HG03108 (cell line): ENCODE results near the gene SNRPD2.
"Not testable (repeated sequence)": the region's sequence is repeated elsewhere in the genome, so short reads cannot be mapped to it uniquely, and the experiment has no call there.

Experiments
- ATAC-seq: cut with Tn5 transposase; IDR thresholded peaks from one replicate; pipeline ENCODE4 v1.9.1; 2021; ENCODE audit warnings: moderate library complexity; ENCODE audit not compliant: unreplicated experiment

The SNRPD2 gene

DNA sequence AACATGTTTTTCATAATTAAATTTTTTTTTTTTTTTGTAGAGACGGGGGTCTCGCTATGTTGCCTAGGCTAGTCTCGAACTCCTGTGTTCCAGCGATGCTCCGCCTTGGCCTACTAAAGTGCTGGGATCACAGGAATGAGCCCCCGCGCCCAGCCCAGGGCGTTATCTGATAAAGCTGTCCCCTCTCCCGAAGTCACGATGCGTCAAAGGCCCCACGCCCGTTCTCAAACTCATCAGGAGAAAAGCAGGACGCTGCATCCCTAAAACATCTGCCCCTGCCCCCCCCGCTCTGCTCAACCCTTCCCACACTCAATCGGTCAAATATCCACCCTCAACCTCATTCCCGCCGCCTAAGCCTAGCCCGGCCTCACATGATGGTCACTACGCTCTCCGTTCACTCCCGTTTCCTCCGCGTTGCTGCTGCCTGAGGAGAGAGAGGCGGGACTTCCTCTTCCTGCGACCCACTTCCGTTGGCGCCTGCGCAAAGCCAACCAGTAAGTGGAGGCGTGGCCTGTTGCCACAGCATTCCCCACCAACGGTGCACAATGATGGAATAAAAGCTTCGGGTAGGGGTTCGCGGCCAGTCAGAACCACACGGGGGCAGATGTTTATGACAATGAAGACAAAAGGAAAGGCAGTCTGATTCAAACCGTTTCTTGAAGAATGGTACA, at the start of gene SNRPD2:
Gene SNRPD2 (minus strand): TSS at position 438 of the 671 bp plus-strand sequence. CDS start 65 bp downstream, at position 373.
- peak; percentile 43 for ATAC-seq

DNA sequence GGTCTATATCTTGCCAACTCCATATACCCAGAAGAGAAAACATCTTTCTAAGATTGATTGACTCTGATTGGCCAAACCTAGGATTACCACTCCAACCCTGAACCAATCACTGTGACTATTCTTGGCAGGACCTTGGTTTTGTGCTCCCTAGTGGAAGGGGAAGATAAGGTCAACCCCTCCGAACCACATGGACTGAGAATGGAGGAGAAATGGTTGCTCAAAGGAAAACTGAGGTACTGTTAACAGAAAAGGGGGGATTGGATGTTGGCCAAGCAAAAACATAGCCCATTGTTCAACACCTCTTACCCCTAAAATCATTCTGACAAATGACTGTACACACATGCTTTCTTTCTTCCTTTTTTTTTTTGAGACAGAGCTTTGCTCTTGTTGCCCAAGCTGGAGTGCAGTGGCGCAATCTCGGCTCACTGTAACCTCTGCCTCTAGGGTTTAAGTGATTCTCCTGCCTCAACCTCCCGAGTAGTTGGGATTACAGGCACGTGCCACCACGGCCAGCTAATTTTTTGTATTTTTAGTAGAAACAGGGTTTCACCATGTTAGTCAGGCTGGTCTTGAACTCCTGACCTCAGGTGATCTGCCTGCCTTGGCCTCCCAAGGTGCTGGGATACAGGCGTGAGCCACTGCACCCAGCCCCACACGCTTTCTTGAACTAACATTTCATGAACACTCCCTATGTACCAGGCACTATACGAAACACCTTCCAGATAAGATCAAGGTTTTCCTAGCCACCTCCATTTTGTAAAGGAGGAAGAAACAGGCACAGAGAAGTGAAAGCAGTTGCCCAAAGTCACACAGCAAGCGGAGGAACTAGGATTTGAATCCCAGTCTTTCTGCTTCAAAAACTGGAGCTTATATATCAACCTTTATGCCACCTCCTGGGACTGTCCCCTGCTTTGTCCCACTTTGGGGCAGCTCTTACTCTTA, 48.0 kb upstream of the SNRPD2 start:
- ATAC-seq: no peak

DNA sequence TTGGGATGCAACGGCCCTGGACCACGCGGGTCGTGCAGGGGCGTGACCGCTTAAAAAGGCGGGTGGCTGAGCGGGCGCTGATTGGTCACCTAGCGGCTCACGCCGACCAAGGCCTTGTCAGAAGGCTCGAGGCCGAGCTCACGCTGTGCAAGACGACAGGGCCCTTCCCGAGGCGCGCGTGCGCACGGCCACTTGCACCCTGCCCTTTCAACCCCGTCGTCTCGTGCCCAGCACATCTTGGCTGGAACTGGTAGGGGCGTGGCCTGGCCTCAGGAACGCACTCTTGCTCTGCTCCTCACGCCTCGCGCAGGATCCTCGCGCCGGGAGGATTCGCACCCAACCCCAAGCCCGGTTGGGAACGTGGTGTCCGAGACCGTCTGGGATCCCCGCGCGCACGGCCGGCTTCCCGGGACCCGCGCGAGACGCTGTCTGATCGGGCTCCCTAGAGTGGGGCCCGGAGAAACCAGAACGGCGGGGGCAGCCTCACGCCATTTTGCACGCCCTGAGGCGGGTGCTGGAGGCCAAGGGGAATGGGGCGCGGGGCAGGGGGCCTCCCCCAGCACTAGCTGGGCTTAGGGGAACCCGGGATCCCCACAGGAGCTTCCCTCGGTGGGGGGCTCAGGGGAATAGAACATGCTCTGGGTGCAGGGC, 41.5 kb upstream of the SNRPD2 start, which contains the start of gene MEIOSIN:
Gene MEIOSIN (plus strand): TSS at position 280 of the 651 bp plus-strand sequence. CDS start 1,938 bp downstream, outside the sequence.
- ATAC-seq: no peak

DNA sequence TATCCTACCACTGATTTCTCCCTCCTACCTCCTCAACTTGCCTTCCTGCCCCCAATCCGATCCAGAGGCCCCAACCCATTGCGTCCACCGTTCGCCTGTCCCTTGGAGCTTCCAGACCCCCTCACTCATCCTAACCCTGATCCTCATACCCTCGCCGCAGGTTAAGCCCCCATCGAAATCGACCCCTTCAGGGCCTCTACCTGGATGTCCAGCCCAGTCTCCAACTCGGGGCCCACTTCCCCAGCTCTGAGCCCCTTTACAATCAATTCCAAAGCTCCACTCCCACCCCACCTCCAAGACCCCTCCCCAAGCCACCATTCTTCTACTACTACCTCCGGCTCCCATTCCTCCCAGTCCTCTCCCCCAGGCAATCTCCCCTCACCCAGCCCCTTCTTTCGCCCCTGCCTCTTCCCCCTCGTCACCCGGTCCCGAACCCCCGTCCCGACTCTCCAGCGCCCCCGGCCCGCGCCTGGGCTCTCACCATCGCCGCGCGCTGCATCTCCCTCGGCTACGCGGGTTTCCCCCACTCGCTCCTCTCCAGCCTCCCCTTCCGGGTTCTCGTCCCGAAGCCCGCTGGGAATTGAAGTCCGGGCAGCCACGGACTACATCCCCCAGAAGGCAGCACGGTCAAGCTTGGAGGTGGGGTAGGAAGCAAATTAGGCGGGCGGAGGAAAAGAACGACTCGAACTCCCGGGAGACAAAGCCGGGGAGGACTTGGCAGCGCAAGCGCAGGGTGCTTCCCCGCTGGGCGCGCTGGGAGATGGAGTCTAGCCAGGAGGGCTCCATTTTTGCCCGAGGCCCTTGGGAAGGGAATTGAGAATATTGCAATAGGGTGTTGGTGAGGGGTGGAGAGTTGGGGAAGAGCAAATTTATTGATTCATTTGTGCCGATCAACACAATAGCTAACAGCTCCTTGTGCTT, 38.9 kb upstream of the SNRPD2 start, which contains the start of gene FBXO46:
Gene FBXO46 (minus strand): TSS at position 529 of the 921 bp plus-strand sequence. CDS start 17,401 bp downstream, outside the sequence.
- ATAC-seq: peak; percentile 95

DNA sequence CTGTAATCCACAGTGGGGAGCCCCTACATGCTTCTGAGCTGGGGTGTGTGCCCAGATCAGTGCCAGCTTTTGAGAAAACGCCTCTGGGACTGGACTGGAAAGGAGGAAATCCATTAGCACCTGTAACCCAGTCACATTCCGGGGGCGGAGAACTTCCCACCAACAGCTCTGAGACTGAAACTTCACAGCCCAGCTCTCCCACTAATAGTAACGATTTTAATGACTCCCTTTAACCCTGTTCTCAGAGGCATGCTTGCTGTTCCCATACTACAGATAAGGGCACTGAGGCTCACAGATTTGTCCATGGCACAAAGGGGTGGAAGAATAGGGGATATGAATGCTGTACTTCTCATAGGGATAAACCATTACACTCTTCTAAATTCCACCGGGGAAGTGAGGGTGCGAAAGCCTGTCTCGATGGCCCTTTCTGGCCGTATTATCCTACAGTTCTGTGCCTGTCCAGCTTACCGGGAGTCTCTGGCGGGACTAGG, 38.1 kb upstream of the SNRPD2 start:
- no peak for ATAC-seq

DNA sequence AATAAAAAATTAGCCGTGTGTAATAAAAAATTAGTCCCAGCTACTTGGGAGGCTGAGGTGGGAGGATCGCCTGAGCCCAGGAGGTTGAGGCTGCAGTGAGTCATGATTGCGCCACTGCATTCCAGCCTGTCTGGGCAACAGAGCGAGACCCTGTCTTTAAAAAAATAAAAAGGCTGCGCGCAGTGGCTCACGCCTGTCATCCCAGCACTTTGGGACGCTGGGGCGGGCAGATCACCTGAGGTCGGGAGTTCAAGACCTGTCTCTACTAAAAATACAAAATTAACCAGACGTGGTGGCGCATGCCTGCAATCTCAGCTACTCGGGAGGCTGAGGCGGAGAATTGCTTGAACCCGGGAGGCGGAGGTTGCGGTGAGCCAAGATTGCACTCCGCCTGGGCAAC, 36.9 kb upstream of the SNRPD2 start:
- ATAC-seq: not testable (repeated sequence)

DNA sequence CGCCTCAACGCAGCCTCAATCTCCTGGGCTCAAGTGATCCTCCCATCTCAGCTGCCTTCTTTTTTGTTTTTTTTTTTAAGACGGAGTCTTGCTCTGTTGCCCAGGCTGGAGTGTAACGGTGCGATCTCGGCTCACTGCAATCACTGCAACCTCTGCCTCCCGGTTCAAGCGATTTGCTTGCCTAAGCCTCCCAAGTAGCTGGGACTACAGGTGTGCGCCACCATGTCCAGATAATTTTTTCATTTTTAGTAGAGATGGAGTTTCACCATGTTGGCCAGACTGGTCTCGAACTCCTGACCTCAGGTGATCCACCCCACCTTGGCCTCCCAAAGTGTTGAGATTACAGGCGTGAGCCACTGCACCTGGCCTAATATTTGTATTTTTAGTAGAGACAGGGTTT, 28.3 kb upstream of the SNRPD2 start:
- ATAC-seq: not testable (repeated sequence)

DNA sequence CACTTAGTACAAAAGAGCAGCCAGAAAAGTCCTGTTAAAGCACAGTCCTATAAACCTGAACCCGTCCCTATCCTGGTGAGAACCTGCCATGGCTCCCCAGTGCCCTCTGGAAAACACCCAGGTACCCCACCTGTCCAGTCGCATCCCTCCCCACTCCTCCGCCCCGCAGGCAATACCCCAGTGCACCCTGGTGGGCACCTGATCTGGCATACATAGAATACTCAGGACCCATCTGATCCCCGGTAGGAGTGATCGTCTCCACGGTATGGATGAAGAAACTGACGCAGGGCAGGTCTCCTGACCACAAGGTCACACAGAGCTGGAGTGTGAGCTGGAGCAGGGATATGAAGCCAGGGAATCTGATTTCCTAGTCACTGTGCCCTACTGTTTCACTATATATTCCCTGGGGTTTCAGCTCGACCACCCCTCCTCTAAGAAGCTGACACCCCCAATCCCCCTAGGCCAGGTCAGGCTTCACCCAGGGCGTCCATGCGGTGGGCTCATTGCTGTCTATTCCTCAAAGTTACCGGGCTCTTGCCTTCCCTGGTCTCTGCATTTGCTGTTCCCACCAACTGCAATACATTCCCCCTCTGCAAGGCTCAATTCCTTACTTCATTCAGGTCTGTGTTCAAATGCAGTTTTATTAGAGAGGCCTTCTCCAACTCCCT, 26.4 kb upstream of the SNRPD2 start:
- ATAC-seq: no peak

DNA sequence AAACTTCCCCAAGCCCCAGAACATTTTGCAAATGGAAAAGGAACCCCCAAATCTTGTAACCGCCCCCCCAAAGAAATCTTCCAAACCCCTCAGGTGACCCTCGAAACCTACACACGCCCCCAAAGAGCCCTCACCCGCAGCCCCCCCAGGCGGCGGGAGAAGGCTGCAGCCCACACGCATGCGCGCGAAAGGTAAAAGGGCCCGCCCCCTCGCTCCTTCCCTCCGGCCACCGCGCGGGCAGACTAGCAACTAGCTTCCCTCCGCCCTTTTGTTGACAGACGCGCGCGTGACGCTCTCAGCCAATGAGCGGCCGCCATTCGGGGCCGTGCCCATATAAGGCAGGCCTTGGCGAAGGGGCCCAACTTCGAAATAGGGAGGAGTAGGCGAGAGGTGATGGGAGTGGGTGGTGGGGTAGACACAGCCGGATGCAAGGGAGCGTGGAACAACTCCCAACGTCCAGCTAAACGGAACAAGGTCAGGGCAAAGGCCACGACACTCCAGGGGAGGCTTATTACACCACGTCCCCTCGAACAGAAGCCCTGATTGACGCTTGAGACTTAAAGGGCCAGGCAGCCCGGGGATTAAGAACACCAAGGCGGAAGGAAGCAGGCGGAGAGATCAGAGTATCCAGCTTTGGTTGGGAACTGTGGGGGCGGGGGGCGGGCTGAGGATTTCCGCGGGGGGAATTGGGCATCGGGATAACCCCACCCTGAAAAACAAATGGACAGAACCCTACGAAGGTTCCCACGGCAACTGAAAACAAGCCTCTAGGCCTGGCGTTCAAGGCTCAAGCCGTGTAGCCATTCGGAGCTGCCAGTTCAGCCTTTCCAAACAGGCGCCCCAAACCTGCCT, 25.6 kb upstream of the SNRPD2 start:
- peak; percentile 96 for ATAC-seq

DNA sequence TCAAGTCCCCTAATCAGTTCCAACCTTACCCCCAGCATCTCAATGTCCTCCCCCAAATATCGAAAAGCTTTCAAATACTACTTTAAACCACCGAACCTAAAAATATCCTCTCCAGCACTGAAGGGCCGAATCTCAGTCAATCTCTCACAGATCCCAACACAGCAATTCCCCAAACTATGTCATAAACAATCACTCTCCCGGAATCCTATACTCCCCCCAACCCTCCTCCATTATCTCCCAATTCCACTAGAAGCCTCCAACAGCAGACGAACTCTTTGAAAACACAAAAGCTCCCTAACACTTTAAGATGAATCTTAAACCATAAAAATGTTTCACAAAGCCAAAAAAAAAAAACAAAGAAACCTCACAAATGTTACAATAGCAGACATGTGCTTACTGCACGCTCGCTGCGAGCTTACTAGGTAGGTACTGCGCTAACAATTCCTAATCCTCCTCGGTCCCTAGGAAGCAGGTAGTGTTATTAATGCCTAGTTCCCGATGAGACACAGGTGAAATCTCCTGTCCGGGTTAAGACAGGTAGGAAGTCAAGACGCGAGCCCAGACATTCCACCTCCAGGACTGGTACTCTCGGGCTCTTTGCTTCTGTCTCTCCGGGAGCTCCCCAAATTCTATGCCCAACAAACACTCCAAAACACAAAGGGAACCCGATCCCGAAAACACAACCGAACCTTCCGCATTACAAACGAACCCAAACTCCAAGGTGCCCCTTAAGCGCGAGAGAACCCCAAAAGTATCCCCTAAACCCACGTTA, 24.8 kb upstream of the SNRPD2 start:
- ATAC-seq: no peak

DNA sequence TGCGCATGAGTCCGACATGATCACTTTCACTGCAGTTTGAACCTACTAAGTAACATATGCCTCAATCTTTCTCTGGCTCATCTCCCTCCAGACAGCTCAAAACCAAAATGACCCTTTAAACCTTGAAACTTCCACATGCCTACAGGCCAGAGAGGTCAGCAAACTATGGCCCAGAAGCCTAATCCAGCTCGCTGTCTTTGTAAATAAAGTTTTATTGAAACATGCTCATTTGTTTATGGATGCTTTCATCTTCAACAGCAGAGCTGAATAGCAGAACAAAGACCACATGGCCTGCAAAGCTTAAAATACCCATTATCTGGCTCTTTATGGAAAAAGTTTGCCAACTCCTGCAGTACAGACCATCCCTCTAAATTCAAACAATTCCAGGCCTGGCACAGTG, 23.4 kb upstream of the SNRPD2 start:
- ATAC-seq: no peak

DNA sequence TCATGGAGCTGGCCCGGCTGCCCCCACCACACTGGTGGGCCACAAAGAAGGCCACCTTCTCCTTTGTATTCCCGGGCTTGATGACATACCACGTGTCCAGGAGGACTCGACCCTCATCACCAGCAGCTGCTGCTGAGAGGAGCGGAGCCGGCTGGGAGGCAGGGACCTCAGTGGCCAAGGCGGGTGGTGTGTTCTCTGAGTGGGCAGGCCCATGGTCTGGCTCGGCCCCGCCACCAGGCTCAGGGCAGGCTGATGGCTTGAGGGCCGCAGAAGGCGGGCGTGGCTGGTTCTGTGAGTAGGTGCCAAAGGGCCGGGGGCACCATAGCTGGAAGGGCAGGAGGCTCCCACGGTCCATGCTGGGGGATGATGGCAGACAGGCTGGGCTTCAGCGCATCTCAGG, 21.4 kb upstream of the SNRPD2 start:
- no peak for ATAC-seq

DNA sequence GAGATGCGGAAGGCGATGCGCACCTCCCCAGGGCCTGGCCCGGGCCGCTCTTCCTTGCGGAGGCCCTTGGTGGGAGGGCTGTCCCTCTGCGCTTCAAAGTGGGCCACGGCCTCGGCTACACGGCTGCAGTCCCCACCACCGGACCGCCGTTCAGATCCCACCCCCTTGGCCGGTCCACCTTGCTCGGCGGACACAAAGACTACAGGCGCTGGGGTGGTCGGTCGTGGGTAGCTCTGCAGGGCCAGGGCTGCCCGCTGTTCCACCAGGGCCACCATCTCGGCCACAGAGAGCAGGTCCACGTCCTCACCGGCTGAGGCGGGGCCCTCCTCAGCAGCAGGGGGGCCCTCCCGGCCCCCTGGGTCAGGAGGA, 20.9 kb upstream of the SNRPD2 start:
- no peak for ATAC-seq

DNA sequence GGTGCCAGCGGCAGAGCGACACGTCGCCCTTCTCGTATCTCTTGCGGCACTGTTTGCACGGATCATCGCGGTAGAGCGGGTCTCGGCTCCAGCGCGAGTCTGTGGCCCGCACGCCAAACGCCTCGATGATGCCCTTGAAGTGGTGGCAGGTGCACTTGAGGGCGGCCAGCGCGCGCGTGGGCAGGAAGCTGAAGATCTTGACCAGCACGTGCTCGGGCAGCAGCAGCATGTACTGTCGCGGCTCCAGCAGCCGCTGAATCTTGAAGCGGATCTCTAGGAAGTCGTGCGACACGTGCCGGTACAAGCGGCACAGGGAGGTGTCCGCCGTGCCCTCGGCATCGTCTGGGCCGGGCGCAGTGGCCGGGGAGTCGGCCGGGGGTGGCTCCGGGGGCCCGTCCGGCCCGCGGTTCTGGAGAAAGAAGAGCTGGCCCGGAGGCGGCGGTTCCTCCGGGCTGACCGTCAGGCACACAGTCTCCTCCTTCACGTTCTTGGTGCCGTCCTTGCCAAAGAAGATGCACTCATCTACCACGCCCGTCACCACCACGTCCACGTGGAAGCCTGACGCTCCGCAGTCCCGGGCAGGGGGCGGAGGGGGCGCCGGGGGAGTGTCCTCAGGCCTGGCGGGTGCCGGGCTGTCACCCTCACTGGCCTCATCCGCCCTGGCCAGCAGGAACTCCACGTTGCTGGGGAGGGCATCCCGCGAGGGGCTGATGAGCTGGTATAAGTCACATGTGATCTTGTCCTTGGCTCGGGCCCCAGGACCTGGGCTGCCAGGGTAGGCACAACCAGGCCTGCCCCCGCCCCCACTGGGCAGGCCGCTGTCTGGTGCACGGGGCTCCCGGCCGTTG, 20.3 kb upstream of the SNRPD2 start:
- ATAC-seq: no peak

DNA sequence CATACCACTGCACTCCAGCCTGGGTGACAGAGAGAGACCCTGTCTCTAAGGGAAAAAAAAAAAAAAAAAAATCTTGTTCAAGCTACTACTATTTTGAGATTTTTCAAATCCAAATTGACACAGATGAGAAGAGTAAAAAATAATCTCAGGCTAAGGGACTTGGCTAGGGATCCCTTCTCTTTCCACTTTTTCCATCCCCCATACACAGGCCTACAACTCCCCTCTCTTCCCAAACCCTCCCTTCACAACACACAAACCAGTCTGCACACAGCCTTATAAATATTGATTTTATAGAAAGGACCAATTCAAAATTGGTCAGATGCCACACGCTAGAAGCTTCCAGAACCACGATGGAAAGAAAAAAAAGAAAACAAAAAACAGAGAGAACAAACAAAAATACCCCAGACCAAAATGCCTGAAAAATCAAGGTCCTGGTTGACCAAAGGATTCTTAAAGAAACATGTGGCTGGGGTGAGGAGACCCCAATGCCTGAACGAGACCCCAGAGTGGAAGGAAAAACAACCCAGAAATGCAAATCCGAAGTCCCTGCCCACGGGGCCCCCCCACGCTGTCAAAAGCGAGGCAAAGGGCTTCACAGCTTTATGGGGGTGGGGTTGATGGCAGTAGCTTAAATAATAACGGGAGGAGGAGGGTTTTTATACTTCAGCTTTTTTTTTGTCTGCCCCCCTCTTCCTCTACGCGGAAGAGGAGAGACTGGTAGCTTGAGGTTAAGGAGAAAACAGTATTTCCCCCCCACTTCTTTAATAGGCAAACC, 18.8 kb upstream of the SNRPD2 start:
- ATAC-seq: no peak

DNA sequence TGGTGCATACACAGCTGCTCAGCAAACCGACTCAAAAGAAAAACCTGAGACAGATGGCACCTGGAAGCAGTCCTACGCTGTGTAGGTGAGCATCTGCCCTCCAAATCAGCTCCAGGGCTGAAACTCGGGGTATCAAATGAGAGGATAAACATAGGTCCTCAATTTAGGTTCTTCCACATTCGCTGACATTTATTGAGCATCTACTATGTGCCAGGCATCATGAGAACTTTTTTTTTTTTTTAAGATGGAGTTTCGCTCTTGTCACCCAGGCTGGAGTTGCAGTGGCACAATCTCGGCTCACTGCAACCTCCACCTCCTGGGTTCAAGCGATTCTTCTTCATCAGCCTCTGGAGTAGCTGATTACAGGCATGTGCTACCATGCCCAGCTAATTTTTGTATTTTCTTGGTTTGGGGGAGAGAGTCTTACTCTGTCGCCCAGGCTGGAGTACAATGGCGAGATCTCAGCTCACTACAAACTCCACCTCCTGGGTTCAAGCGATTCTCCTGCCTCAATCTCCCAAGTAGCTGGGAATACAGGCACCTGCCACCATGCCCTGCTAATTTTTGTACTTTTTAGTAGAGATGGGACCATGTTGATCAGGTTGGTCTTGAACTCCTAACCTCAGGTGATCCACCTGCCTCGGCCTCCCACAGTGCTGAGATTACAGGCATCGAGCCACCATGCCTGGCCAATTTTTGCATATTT, 14.1 kb upstream of the SNRPD2 start:
- no peak for ATAC-seq
